Tibial artery (tissue), 4 donors: ENCODE results near the gene TIMMDC1.

Source experiments
- DNase-seq, 2 donors: peaks; one replicate each; pipeline ENCODE4 v3.0.0-alpha.2; 2019
- H3K27ac ChIP-seq, 2 donors: fragments of 200-600 bp; sonication (generic) in 1 of 2; 1 replicate in 1 of 2; 2 replicates in 1 of 2; pipeline ENCODE4 v1.5.1; 2018 to 2019; ENCODE audit warnings: mild to moderate bottlenecking in 1 of 2
- H3K27me3 ChIP-seq, 2 donors: fragments of 200-600 bp; sonication (generic) in 1 of 2; one replicate each; pipeline versions ENCODE4 v1.5.1 to v1.6.0; 2016 to 2019
- H3K36me3 ChIP-seq, 3 donors: fragments of 200-600 bp; sonication (generic) in 2 of 3; one replicate each; pipeline ENCODE4 v1.5.1; 2016 to 2019; ENCODE audit warnings: mild to moderate bottlenecking in 2 of 3
- H3K4me1 ChIP-seq, 4 donors: fragments of 200-600 bp; sonication (generic) in 2 of 4; 1 replicate in 3 of 4; 2 replicates in 1 of 4; pipeline ENCODE4 v1.5.1; 2016 to 2019
- H3K4me3 ChIP-seq, 2 donors: fragments of 200-600 bp; sonication (generic) in 1 of 2; 1 replicate in 1 of 2; 2 replicates in 1 of 2; pipeline ENCODE4 v1.5.1; 2018 to 2019; ENCODE audit warnings: mild to moderate bottlenecking in 2 of 2
- H3K9me3 ChIP-seq, 3 donors: fragments of 200-600 bp; sonication (generic) in 1 of 3; one replicate each; pipeline ENCODE4 v1.5.1; 2016 to 2019
- CTCF ChIP-seq, 2 experiments: fragments of 200-600 bp in 1 of 2; fragments of 450-650 bp in 1 of 2; IDR thresholded peaks; one replicate each; pipeline ENCODE4 v1.5.1; 2017 to 2019; ENCODE audit warnings: antibody characterized with exemption in 2 of 2, mild to moderate bottlenecking in 1 of 2, moderate library complexity in 1 of 2
- intact Hi-C: fragments of 100-400 bp; cut with DNase I; formaldehyde crosslinking; loops from one replicate; pipeline ENCODE4 v1.15.0; 2023; ENCODE audit warnings: low total_unique reads

TIMMDC1 gene, protein sequence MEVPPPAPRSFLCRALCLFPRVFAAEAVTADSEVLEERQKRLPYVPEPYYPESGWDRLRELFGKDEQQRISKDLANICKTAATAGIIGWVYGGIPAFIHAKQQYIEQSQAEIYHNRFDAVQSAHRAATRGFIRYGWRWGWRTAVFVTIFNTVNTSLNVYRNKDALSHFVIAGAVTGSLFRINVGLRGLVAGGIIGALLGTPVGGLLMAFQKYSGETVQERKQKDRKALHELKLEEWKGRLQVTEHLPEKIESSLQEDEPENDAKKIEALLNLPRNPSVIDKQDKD

DNA sequence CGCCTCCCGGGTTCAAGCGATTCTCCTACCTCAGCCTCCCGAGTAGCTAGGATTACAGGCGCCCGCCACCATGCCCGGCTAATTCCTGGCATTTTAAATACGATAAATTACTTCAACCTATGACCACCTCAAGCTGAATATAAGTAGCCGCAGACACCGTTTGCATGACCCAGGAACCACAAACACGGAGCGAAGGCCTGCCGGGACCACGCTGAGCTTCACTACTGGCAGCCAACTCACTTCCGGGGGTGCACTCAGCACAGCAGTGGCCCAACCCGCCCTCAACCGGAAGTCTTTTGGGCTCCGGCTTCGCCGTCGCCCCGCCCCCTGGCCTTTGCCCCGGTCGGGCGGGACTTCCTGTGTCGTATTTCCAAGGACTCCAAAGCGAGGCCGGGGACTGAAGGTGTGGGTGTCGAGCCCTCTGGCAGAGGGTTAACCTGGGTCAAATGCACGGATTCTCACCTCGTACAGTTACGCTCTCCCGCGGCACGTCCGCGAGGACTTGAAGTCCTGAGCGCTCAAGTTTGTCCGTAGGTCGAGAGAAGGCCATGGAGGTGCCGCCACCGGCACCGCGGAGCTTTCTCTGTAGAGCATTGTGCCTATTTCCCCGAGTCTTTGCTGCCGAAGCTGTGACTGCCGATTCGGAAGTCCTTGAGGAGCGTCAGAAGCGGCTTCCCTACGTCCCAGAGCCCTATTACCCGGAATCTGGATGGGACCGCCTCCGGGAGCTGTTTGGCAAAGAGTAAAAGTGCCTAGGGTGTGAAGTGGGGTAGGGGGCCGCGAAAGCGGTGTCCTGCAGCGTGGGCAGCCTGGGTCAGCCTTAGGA, at the start of gene TIMMDC1:
Gene TIMMDC1, plus strand, starts transcription at position 362 of the 826 bp plus-strand sequence. Its CDS starts 187 bp downstream, at position 549.
- Histone ChIP-seq H3K27ac (peak within 1 kb of the TSS; percentile 87 to 96), H3K4me3 (peak within 1 kb of the TSS; percentile 78 to 94), H3K9me3 (no peaks in the 10 kb centered on the region), H3K36me3 (peaks cover 0 to 3% (median 1%) of the 10 kb centered on the region in 3 donors), H3K4me1 (peaks cover 0 to 38% (median 27%) of the 10 kb centered on the region in 4 donors), H3K27me3 (no peaks in the 10 kb centered on the region)
- peak; percentile 97 to 98 for DNase-seq
- intact Hi-C loops, result loop anchor here (5.0 to 10.0 kb wide), 3 partner anchors 176 to 1096 kb away; partner anchors contain the start of genes CFAP91, COX17 and NDUFB4
- no peak for TF ChIP-seq CTCF (IDR thresholded peaks at IDR 0.05)

GRCh38 chr3:119453822-119454221, 44.5 kb upstream of the TIMMDC1 start:
- H3K27me3 ChIP-seq, result no peaks in the 10 kb centered on the region
- peaks cover 70 to 98% (median 77%) of the 10 kb centered on the region in 3 donors for H3K36me3 ChIP-seq
- no peaks in the 10 kb centered on the region for H3K9me3 ChIP-seq
- H3K4me3 ChIP-seq, result no peak overlapping the region
- no peak for DNase-seq
- no peak for TF ChIP-seq CTCF (IDR thresholded peaks at IDR 0.05)
- peaks cover 0 to 7% (median 0%) of the 10 kb centered on the region in 4 donors for H3K4me1 ChIP-seq
- H3K27ac ChIP-seq, result no peak overlapping the region
- intact Hi-C loops, result no loop called here

DNA sequence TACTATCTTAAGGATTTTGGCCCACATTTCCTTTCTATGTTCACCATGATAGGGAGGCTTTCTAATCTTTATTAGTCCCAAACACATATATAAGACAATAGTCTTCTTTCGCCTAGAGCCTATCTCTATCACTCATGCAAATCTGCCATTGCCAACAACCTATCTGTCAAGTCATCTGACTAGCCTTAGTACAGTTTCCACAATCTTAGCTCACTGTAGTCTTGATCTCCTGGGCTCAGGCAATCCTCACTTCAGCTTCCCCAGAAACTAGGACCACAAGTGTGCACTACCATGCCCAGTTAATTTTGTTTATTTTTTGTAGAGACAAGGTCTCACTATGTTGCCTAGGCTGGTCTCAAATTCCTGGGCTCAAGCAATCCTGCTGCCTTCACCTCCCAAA, 41.9 kb upstream of the TIMMDC1 start:
- Histone ChIP-seq H3K4me3 (no peak overlapping the region), H3K36me3 (peaks cover 50 to 97% (median 75%) of the 10 kb centered on the region in 3 donors), H3K4me1 (peaks cover 0 to 25% (median 15%) of the 10 kb centered on the region in 4 donors), H3K27me3 (no peaks in the 10 kb centered on the region), H3K27ac (no peak overlapping the region), H3K9me3 (no peaks in the 10 kb centered on the region)
- TF ChIP-seq CTCF (IDR thresholded peaks at IDR 0.05), result no peak
- no peak for DNase-seq
- intact Hi-C loops, result no loop called here

- Histone ChIP-seq H3K4me1 (peaks cover 0 to 32% (median 22%) of the 10 kb centered on the region in 4 donors), H3K9me3 (no peaks in the 10 kb centered on the region), H3K27ac (no peak overlapping the region), H3K4me3 (no peak overlapping the region), H3K27me3 (no peaks in the 10 kb centered on the region), H3K36me3 (peaks cover 43 to 89% (median 70%) of the 10 kb centered on the region in 3 donors)
- intact Hi-C loops, result no loop called here
- DNase-seq, result peak in 1 of 2 donors; percentile 25
- no peak for TF ChIP-seq CTCF (IDR thresholded peaks at IDR 0.05)
Observed at GRCh38 chr3:119457246-119457645, 41.1 kb upstream of the TIMMDC1 start.

DNA sequence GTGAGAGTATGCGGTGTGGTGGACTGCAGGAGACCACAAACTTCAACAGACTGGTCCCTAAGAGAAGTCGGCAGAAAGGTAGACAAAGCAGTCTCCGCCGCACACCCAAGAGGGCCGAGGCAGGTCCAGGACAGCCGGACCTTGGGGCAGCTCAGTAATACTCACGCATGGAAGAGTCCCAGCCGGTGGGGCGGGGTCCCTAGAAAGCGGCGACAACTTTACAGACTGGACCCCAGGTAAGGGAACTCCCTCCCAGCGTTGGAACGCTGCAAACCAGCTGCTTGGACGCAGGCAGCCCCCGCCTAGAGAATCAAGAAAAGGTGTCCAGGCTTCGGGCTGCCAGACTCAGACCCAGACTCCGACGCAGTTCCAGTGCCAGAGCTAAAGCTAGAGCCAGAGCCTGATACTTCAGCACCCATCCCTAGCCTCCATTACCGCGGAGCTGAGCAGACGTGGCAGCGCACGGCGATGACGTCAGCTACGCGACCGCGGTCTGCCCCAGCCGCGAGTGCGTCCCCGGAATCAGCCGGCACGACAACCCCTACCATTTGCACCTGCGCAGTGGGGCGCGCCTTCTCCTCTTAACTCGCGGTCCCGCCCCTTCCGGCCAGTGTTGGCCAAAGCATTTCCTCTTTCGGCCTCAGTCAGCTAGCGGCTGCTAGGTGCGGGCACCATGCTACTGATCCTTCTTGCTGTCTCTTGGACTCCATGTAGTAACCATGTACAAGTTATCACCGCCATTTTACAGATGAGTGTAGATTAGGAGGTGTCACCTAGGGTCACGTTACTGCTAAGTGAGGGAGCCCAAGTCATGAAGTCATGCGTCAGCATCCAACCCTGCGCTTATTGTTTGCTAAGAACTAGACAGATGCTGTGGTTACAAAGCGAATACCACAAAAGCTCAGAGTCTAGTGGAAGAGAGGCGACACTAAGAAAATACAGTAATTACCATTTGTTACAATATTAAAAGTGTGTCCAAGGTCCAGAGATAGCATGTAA, 34.9 kb upstream of the TIMMDC1 start, which contains the start of gene TMEM39A:
Gene TMEM39A, minus strand, starts transcription at position 445 of the 999 bp plus-strand sequence. CDS start 1,541 bp downstream, outside the sequence.
- Histone ChIP-seq H3K9me3 (no peaks in the 10 kb centered on the region), H3K36me3 (peaks cover 10 to 27% (median 20%) of the 10 kb centered on the region in 3 donors), H3K27me3 (no peaks in the 10 kb centered on the region), H3K4me1 (peaks cover 0 to 39% (median 35%) of the 10 kb centered on the region in 4 donors), H3K27ac (peak within 1 kb of the TSS; percentile 80 to 83), H3K4me3 (peak within 1 kb of the TSS; percentile 68 to 76)
- peak in 1 of 2 experiments; percentile 16 for TF ChIP-seq CTCF (IDR thresholded peaks at IDR 0.05)
- intact Hi-C loops, result loop anchor here (5.0 to 10.0 kb wide), 3 partner anchors 139 to 214 kb away; partner anchors contain the start of genes ARHGAP31 and COX17
- peak; percentile 99 to 100 for DNase-seq
